ENCODE measurements around the gene HSPA4.

Gene HSPA4

DNA sequence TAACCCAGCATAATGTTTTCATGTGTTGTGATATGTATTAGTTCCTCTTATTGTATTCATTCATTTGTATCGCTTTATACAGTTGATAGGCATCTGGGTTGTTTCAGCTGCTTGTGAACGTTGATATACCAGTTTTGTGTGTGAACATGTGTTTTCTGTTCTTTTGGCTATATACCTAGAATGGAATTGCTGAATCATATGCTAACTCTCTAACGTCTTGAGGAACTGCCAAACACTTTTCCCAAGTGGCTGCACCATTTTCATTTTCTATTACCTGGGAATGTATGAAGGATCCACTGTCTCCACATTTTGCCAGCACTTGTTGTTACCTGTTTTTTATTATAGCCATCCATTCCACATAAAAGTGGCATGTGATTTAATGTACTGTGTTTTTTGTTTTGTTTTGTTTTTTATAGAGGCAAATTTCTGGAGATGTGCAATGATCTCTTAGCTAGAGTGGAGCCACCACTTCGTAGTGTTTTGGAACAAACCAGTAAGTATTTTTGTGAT lies 34.6 kb downstream of the HSPA4 start:
- Histone ChIP-seq H3K4me1 (ENCODE audit: low read length) (no peaks in the 10 kb centered on the region), H3K27ac (ENCODE audit: low read length) (no peak overlapping the region), H3K9ac (ENCODE audit: low read length) (no peak overlapping the region), H3K79me2 (ENCODE audit: low read length) (peaks cover 33% of the 10 kb centered on the region), H3K4me2 (ENCODE audit: low read depth, low read length) (no peak overlapping the region), H2AFZ (ENCODE audit: low read length) (no peak overlapping the region), H3K27me3 (replicated peaks; ENCODE audit: insufficient read depth, low read length) (no peaks in the 10 kb centered on the region), H4K20me1 (ENCODE audit: insufficient read depth, low read length) (no peaks in the 10 kb centered on the region), H3F3A (ENCODE audit: insufficient read depth, low read length) (no peaks in the 10 kb centered on the region), H3K9me3 (replicated peaks; ENCODE audit: insufficient read depth, low read length) (no peaks in the 10 kb centered on the region), H3K4me3 (ENCODE audit: low read length) (no peak overlapping the region), H3K36me3 (replicated peaks; ENCODE audit: insufficient read depth, low read length) (peaks cover 15% of the 10 kb centered on the region), H3K9me2 (replicated peaks; ENCODE audit: insufficient read depth, low read length) (no peaks in the 10 kb centered on the region)
- no peak for DNase-seq
- no peak for TF ChIP-seq EZH2phosphoT487 (IDR thresholded peaks at IDR 0.05; ENCODE audit: low read length)
- TF ChIP-seq, protein P1, sequence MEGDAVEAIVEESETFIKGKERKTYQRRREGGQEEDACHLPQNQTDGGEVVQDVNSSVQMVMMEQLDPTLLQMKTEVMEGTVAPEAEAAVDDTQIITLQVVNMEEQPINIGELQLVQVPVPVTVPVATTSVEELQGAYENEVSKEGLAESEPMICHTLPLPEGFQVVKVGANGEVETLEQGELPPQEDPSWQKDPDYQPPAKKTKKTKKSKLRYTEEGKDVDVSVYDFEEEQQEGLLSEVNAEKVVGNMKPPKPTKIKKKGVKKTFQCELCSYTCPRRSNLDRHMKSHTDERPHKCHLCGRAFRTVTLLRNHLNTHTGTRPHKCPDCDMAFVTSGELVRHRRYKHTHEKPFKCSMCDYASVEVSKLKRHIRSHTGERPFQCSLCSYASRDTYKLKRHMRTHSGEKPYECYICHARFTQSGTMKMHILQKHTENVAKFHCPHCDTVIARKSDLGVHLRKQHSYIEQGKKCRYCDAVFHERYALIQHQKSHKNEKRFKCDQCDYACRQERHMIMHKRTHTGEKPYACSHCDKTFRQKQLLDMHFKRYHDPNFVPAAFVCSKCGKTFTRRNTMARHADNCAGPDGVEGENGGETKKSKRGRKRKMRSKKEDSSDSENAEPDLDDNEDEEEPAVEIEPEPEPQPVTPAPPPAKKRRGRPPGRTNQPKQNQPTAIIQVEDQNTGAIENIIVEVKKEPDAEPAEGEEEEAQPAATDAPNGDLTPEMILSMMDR (IDR thresholded peaks at IDR 0.05; ENCODE audit: low read length): no peak
- TF ChIP-seq EZH2 (optimal IDR thresholded peaks at IDR 0.05; ENCODE audit: low read depth, low read length): no peak

DNA sequence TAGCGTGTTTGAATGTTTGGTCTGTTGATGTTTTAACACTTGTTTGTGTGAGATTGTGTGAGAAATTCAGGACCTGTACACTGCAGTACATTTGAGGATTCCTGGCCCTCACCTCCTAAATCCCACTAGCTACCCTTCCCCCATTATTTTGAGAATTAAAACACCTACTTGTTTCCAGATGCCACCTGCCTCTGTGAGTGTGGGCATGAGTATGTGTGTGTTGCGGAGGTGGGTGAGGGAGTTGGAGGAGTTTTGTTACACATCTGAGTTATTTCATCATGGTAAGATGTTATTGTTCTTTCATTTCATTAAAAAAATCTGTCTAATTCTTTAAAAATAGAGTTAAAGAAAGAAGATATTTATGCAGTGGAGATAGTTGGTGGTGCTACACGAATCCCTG lies 36.3 kb downstream of the HSPA4 start:
- Histone ChIP-seq H3K9me3 (replicated peaks; ENCODE audit: insufficient read depth, low read length) (no peaks in the 10 kb centered on the region), H3K9me2 (replicated peaks; ENCODE audit: insufficient read depth, low read length) (no peaks in the 10 kb centered on the region), H2AFZ (ENCODE audit: low read length) (no peak overlapping the region), H3K79me2 (ENCODE audit: low read length) (peaks cover 22% of the 10 kb centered on the region), H3F3A (ENCODE audit: insufficient read depth, low read length) (no peaks in the 10 kb centered on the region), H3K4me2 (ENCODE audit: low read depth, low read length) (no peak overlapping the region), H3K36me3 (replicated peaks; ENCODE audit: insufficient read depth, low read length) (peaks cover 15% of the 10 kb centered on the region), H3K27ac (ENCODE audit: low read length) (no peak overlapping the region), H3K9ac (ENCODE audit: low read length) (no peak overlapping the region), H3K27me3 (replicated peaks; ENCODE audit: insufficient read depth, low read length) (no peaks in the 10 kb centered on the region), H3K4me3 (ENCODE audit: low read length) (no peak overlapping the region), H3K4me1 (ENCODE audit: low read length) (no peaks in the 10 kb centered on the region), H4K20me1 (ENCODE audit: insufficient read depth, low read length) (no peaks in the 10 kb centered on the region)
- TF ChIP-seq, protein P1 (IDR thresholded peaks at IDR 0.05; ENCODE audit: low read length): no peak
- TF ChIP-seq EZH2 (optimal IDR thresholded peaks at IDR 0.05; ENCODE audit: low read depth, low read length) (no peak), EZH2phosphoT487 (IDR thresholded peaks at IDR 0.05; ENCODE audit: low read length) (no peak)
- no peak for DNase-seq

DNA sequence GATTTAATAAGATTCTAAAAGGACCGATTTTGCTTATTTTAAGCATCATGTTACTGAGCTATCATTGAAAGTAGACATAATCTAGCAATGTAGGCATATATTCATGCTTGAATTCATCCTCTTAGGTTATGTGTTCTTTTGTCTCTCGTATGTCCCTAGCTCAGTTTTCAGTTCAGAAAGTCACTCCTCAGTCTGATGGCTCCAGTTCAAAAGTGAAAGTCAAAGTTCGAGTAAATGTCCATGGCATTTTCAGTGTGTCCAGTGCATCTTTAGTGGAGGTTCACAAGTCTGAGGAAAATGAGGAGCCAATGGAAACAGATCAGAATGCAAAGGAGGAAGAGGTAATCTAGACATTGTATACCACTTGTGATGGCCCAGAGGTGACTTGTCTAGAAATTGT lies 39.2 kb downstream of the HSPA4 start:
- Histone ChIP-seq H3K27ac (ENCODE audit: low read length) (no peak overlapping the region), H3K9ac (ENCODE audit: low read length) (no peak overlapping the region), H3K27me3 (replicated peaks; ENCODE audit: insufficient read depth, low read length) (no peaks in the 10 kb centered on the region), H3K4me2 (ENCODE audit: low read depth, low read length) (no peak overlapping the region), H3K4me3 (ENCODE audit: low read length) (no peak overlapping the region), H3F3A (ENCODE audit: insufficient read depth, low read length) (no peaks in the 10 kb centered on the region), H3K4me1 (ENCODE audit: low read length) (no peaks in the 10 kb centered on the region), H3K36me3 (replicated peaks; ENCODE audit: insufficient read depth, low read length) (peaks cover 19% of the 10 kb centered on the region), H3K9me2 (replicated peaks; ENCODE audit: insufficient read depth, low read length) (no peaks in the 10 kb centered on the region), H2AFZ (ENCODE audit: low read length) (no peak overlapping the region), H3K79me2 (ENCODE audit: low read length) (0 out of 2 replicates have a peak, but pooled peaks cover 3% of the 10 kb centered on the region), H3K9me3 (replicated peaks; ENCODE audit: insufficient read depth, low read length) (no peaks in the 10 kb centered on the region), H4K20me1 (ENCODE audit: insufficient read depth, low read length) (no peaks in the 10 kb centered on the region)
- DNase-seq: no peak
- TF ChIP-seq, protein P1 (IDR thresholded peaks at IDR 0.05; ENCODE audit: low read length): no peak
- TF ChIP-seq EZH2phosphoT487 (IDR thresholded peaks at IDR 0.05; ENCODE audit: low read length) (no peak), EZH2 (optimal IDR thresholded peaks at IDR 0.05; ENCODE audit: low read depth, low read length) (no peak)

Measured in MM.1S (cell line).